Mammary epithelial cell (primary cell): Measurements from ENCODE around the gene ERC1.
A peak's percentile ranks its signal among the peaks of the same experiment; 100 is the strongest.

ENCODE experiments used
- CTCF ChIP-seq, 2 donors: IDR thresholded peaks in 1 of 2; conservative IDR thresholded peaks in 1 of 2; 2 replicates each; pipeline ENCODE4 v1.5.1; 2011 to 2012; ENCODE audit warnings: inconsistent platforms in 2 of 2, low read length in 2 of 2, mild to moderate bottlenecking in 2 of 2, control low read depth in 1 of 2, low read depth in 1 of 2; ENCODE audit not compliant: insufficient read depth in 1 of 2; ENCODE audit errors: extremely low read depth in 1 of 2
- EZH2 ChIP-seq: IDR thresholded peaks from 2 replicates; pipeline ENCODE4 v1.6.1; 2012; ENCODE audit warnings: low read length, inconsistent platforms, borderline replicate concordance

DNA sequence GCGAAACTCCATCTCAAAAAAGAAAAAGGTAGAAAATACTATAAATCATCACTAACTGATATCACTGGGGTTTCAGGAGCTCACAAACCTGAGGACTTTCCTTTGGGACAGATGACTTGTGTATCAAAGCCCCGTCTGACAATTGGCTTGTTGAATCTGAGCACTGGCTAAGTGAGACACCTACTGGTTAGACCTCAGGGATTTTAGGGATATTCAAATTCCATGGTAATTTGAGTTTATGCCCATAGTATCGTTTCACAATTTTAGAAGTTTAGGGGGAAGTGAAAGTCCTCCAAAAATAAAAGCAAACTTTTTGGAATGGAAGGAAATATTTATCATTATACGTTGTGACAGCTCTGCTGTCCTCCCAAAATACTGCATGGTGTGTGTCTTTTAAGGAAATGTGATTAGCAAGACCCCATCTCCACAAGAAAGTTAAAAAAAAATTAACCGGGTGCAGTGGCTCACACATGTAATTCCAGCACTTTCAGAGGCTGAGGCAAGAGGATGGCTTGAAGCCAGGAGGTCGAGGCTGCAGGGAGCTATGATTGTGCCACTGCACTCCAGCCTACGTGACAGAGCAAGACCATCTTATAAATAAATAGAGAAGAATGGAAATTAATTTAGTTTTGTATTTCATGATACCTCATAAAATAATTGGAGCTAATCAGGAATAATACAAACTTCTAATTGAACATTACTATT, 554.1 kb downstream of the ERC1 start:
- TF ChIP-seq CTCF (conservative IDR thresholded peaks at IDR 0.05 in 1 of 2, IDR thresholded peaks at IDR 0.05 in 1 of 2; ENCODE audit: extremely low read depth in 1 of 2, insufficient read depth in 1 of 2, low read depth in 1 of 2, low read length in 2 of 2): peak; percentile 17 to 42
- TF ChIP-seq EZH2: no peak
